Measurements from ENCODE around the gene ABHD2.

- TF ChIP-seq CTCF (IDR thresholded peaks at IDR 0.05; ENCODE audit: low read length) (no peak), EZH2phosphoT487 (IDR thresholded peaks at IDR 0.05; ENCODE audit: low read length) (no peak), EZH2 (optimal IDR thresholded peaks at IDR 0.05; ENCODE audit: low read depth, low read length) (no peak)
Observed at GRCh38 chr15:89081878-89082277, 6.4 kb upstream of the ABHD2 start.

Data from MM.1S (cell line).